ENCODE results near the gene DCC. TPM values are rescaled to one million over a fixed set of nuclear protein-coding genes. Genes with fewer than 3 reads are reported as not detected.

The DCC gene
- total and polyA plus RNA-seq, 2 of the 8 experiments (the other 6 are each of a cell fraction or from before 2014, with no cell fraction given): 0.14 to 1.4 TPM

DNA sequence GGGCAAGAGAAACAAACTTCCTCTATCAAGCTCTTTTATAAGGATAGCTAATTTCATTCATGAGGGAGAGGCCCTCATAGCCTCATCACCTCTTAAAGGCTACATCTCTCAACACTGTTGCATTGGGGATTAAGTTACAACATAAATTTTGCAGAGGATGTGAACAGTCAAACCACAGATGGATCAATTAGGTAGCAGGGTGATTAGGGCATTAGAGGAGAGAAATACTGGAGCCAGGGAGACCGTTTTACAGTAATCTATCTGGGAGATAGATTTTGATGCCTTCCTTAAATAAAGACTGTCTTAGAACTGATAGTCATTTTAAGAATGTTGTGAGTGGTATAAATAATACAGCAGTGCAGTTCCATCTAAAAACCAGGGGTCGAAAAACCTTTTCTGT lies 258.9 kb downstream of the DCC start:
- 93% methylated on average over 2 of the region's 2 CpGs; no CpG with 5 or more reads in 1 of the 2 experiments for WGBS, 2 experiments (ENCODE audit: extremely low coverage in 1 of 2, insufficient coverage in 1 of 2, insufficient read length in 1 of 2, insufficient replicate concordance in 2 of 2, low coverage in 1 of 2, low lambda C conversion rate in 2 of 2, missing lambda C conversion rate in 1 of 2)
- H2AK5ac ChIP-seq (ENCODE audit: low read depth, low read length): no peak overlapping the region
- no peak for TF ChIP-seq FOSL1 (IDR thresholded peaks at IDR 0.05; ENCODE audit: insufficient read depth, low read depth, low read length)
- TF ChIP-seq RXRA (IDR thresholded peaks at IDR 0.05; ENCODE audit: insufficient read depth, low read depth, low read length): no peak
- no peak for TF ChIP-seq ATF3 (IDR thresholded peaks at IDR 0.05; ENCODE audit: insufficient read depth, low read depth, low read length)
- TF ChIP-seq NRF1 (IDR thresholded peaks at IDR 0.05; ENCODE audit: low read depth, low read length): no peak
- TF ChIP-seq, protein P1, sequence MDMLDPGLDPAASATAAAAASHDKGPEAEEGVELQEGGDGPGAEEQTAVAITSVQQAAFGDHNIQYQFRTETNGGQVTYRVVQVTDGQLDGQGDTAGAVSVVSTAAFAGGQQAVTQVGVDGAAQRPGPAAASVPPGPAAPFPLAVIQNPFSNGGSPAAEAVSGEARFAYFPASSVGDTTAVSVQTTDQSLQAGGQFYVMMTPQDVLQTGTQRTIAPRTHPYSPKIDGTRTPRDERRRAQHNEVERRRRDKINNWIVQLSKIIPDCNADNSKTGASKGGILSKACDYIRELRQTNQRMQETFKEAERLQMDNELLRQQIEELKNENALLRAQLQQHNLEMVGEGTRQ (IDR thresholded peaks at IDR 0.05; ENCODE audit: low read length): no peak
- TF ChIP-seq NANOG (IDR thresholded peaks at IDR 0.05; ENCODE audit: insufficient read depth, low read depth, low read length, poor library complexity, severe bottlenecking): no peak
- no peak for TF ChIP-seq RBBP5 (IDR thresholded peaks at IDR 0.05; ENCODE audit: borderline replicate concordance, low read depth, low read length)
- no peak for TF ChIP-seq SAP30 (IDR thresholded peaks at IDR 0.05; ENCODE audit: insufficient read depth, insufficient replicate concordance, low read length)
- TF ChIP-seq TAF1 (IDR thresholded peaks at IDR 0.05; ENCODE audit: low read depth, low read length): no peak
- no peak for TF ChIP-seq MAX (IDR thresholded peaks at IDR 0.05)
- no peak for TF ChIP-seq SIRT6 (IDR thresholded peaks at IDR 0.05; ENCODE audit: low read length)
- TF ChIP-seq CREB1 (IDR thresholded peaks at IDR 0.05): no peak
- TF ChIP-seq ASH2L (IDR thresholded peaks at IDR 0.05; ENCODE audit: low read length): no peak

More for the DNA sequence above, 258.9 kb downstream of the DCC start:
- Histone ChIP-seq H4K8ac (ENCODE audit: extremely low read depth, insufficient read depth, low read length) (no peak overlapping the region), H3K4me2 (ENCODE audit: insufficient read depth in 1 of 2, low read depth in 2 of 2, low read length in 2 of 2) (no peak overlapping the region), H3K56ac (replicated peaks; ENCODE audit: insufficient read length, low read depth, low read length) (no peak overlapping the region), H3K9ac (replicated peaks in 1 of 4; ENCODE audit: extremely low read depth in 1 of 4, low read depth in 3 of 4, low read length in 3 of 4) (no peak overlapping the region), H2BK12ac (ENCODE audit: low read depth, low read length) (no peak overlapping the region), H4K91ac (replicated peaks; ENCODE audit: insufficient read length, low read length) (no peak overlapping the region), H2BK15ac (ENCODE audit: low read length) (no peak overlapping the region), H2AFZ (ENCODE audit: low read length) (peak overlapping the region; percentile 40; the same call in 1 of the 2 replicates), H2BK5ac (ENCODE audit: low read depth, low read length) (no peak overlapping the region), H3K9me3 (ENCODE audit: insufficient read depth in 2 of 2, low read depth in 1 of 2, low read length in 1 of 2) (no peaks in the 10 kb centered on the region), H3K4me3 (ENCODE audit: extremely low read depth in 1 of 4, insufficient read depth in 2 of 4, low read depth in 3 of 4, low read length in 4 of 4) (no peak overlapping the region), H2BK20ac (ENCODE audit: low read length) (no peak overlapping the region), H4K20me1 (replicated peaks in 1 of 2; ENCODE audit: control insufficient read depth in 1 of 2, insufficient read depth in 2 of 2, low read length in 2 of 2) (no peaks in the 10 kb centered on the region), H3K4ac (replicated peaks; ENCODE audit: insufficient read length, low read depth, low read length) (no peak overlapping the region), H2BK120ac (replicated peaks; ENCODE audit: low read depth, low read length) (no peak overlapping the region), H3K79me1 (ENCODE audit: low read depth, low read length) (no peaks in the 10 kb centered on the region), H3K23me2 (ENCODE audit: low read depth, low read length) (no peaks in the 10 kb centered on the region), H3K4me1 (replicated peaks in 1 of 4; ENCODE audit: control insufficient read depth in 3 of 4, insufficient read depth in 4 of 4, low read length in 3 of 4) (no peaks in the 10 kb centered on the region), H3K36me3 (ENCODE audit: control insufficient read depth in 2 of 4, insufficient read depth in 4 of 4, low read length in 3 of 4) (no peaks in the 10 kb centered on the region), H3K18ac (ENCODE audit: extremely low read depth, low read length) (no peak overlapping the region), H3K79me2 (ENCODE audit: control insufficient read depth in 1 of 2, insufficient read depth in 2 of 2, low read length in 2 of 2) (no peaks in the 10 kb centered on the region), H3K27ac (ENCODE audit: low read depth, low read length) (no peak overlapping the region), H4K5ac (ENCODE audit: insufficient read length, low read depth, low read length) (no peak overlapping the region), H3K23ac (ENCODE audit: insufficient read length) (no peak overlapping the region), H3K14ac (ENCODE audit: insufficient read length) (no peak overlapping the region), H3K27me3 (replicated peaks in 1 of 4; ENCODE audit: control insufficient read depth in 3 of 4, extremely low read depth in 1 of 4, insufficient read depth in 3 of 4, low read length in 3 of 4) (no peaks in the 10 kb centered on the region)
- DNase-seq (ENCODE audit: low read depth in 1 of 2, low spot score in 2 of 2) (no peak), FAIRE-seq (no peak)
- POLR2A ChIA-PET (ENCODE audit: partially characterized antibody): no interaction called here
- CTCF ChIA-PET (ENCODE audit: partially characterized antibody): no interaction called here

Data from H1 (cell line).